HG03066 (cell line): ENCODE results near the gene CRYGN.

Experiments used
- ATAC-seq: cut with Tn5 transposase; IDR thresholded peaks from one replicate; pipeline ENCODE4 v1.9.1; 2021; ENCODE audit warnings: low read depth; ENCODE audit not compliant: unreplicated experiment

CRYGN gene

GRCh38 chr7:151427705-151428377, 12.1 kb downstream of the CRYGN start:
- ATAC-seq: no peak

DNA sequence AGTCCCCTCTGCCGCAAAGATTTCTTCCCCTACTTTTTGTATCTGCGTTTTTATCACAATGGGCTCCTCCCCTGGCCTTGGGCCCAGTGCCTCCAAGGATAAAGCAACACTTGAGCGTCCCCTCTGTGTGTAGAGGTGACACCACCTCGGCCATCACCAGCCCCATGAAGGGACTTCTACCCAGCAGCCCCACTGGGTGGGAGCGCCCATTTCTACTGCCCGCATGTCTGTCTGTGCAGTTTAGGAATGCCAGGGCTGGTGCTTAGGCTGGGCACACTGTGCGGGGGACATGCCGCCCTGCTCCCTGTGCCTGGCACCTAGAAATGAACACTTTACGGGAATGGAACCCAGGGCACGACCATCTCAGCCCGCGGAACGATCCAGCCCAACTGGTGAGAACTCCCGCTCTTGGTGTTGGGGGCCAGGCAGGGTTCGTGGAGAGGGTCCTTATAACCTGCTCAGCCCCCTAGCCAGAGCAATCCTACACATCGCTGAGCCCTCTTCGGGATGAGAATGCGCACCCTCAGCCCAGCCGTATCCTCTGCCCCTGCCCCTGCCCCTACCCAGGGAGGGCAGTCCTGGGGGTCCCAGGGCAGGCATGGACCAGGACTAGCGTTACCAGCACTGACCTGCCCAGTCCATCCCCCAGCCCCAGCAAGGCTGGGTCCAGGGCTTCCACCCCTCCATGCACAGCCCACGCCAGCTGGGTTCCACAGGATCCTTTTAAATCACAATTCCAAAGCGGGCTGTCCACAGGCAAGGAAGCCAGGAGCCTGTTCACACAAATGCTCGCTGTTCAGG, 12.8 kb downstream of the CRYGN start:
- no peak for ATAC-seq

DNA sequence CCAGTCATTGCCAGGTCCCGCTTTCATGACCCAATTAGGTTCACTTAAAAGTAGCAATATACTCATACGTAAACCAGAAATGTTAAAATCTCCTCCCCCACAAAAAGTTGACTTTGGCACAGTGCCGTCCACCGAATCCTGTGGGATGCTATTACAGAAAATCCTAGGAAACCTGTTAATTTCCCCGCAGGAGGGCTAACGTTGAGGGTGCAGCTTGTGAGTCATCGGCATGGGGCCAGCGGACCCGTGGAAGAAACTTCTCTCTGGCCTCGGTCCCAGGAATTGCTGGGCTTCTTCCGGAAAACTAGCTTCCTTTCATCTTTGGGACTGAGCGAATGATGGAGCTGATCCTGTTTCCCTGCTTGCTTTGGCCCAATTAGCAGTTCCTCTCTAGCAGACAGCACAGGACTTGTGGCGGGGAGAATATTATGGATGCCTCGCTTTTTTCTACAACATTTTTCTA, 13.5 kb downstream of the CRYGN start:
- no peak for ATAC-seq

GRCh38 chr7:151425670-151426440, 14.1 kb downstream of the CRYGN start:
- no peak for ATAC-seq

DNA sequence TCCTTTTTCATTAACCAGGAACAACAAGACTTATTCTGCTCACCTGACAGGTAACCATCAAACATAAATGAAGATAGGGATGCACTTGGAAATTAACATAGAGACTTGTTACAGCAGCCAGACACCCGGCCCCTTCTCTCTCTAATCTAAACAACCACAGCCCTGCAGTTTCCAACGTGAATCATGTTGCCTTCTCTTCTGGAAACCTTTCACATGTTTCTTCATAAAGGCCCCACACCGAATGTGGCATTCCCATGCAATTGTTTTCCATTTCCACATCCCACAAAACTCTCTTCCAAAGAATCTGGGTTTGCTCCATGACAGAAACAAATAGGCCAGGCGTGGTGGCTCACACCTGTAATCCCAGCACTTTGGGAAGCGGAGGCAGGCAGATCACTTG, 15.1 kb downstream of the CRYGN start:
- ATAC-seq: no peak

DNA sequence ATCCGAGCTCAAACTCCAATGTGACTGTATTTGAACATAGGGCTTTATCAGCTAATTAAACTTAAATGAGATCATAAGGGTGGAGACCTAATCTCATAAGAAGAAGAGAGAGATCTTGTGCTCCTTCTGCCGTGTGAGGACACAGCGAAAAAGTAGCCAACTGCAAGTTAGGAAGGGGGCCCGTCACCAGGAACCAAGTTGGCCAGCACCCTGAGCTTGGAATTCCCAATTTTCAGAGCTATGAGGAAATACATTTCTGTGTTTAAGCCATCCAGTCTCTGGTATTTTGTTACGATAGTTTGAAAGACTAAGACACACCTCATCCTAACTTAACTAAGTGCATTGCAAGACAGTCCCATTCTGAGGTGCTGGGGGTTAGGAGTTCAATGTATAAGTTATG, 16.0 kb downstream of the CRYGN start:
- no peak for ATAC-seq

DNA sequence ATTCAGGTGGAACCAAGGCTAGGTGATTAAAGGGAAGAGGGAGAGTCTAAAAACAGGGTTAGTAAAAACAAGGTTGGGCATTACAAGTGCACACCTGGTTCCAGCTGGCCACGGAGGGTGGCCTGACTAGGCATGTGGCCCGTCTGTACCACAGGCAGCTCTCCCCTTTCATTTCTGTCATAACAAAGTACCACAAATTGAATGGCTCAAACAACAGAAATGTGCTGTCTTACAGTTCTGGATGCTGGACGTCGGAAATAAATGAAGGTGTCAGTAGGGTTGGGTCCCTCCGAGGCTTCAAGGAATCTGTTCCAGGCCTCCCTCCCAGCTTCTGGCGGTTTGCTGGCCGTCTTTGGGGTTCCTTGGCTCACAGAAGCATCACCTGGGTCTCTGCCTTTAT, 16.7 kb downstream of the CRYGN start:
- ATAC-seq: no peak

DNA sequence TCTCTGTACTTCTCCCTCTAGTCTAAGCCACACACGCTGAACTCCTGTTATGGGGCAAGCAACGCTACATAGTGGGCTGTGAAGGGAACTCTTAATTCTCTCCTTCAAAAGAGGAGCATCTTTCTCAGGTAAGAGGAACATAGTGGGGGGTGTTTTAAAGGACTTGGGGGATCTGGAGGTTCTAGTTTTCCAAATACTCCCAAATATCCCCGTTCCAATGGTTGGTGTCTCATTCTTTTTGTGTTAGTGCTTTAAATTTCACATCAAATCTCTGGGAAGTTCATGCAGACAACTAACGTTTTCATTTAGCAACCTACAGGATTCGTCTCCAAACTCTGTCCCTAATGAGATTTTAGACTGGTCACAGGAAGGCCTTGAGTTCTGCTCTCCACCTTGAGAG, 17.7 kb downstream of the CRYGN start:
- ATAC-seq: no peak

GRCh38 chr7:151420144-151420543, 19.8 kb downstream of the CRYGN start:
- no peak for ATAC-seq

- no peak for ATAC-seq
Observed at GRCh38 chr7:151416941-151417315, 23.0 kb downstream of the CRYGN start.

GRCh38 chr7:151416112-151416940, 23.6 kb downstream of the CRYGN start:
- ATAC-seq: no peak

DNA sequence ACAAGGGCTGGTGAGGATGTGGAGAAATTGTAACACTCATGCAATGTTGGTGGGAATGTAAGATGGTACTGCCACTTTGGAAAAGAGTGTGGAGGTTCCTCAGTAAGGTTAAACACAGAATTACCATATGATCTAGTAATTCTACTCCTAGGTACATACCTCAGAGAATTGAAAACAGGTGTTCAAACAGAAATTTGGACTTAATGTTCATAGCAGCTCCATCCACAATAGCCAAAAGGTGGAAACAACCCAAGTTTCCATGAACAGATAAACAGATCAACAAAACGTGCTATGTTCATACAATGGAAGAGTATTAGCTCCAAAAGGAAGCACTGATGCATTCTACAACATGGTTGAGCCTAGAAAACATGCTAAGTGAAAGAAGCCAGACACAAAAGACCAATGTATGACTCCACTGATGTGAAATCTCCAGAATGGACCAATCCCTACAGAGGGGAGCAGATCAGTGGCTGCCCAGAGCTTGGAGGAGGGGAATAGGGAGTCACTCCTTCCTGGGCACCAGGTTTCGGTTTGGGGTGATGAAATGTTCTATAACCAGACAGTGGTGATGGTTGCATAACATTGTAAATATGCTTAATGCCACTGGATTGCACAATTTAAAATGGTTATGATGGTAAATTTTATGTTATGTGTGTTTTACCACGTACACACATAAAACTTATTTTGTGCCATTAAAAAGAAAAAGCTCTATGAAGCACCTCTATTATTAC, 24.4 kb downstream of the CRYGN start:
- no peak for ATAC-seq

DNA sequence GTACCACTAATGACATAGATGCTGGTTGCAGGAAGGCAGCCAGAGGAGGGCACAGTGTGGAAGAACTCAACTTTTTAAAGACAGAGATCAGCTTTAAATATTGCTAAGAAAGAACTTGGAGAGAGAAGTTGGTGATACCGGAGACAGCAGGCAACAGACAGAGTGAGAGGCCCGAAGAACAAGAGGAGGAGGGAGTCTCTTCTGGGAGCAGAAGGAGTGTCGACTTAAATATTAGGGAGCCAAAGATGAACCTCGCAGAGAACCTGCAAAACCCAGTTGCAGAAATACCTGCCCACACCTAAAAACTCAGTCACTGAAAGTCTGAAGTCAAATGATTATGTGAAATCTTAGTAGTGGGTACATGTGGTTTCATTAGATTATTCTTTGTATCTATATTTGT, 26.7 kb downstream of the CRYGN start:
- no peak for ATAC-seq

GRCh38 chr7:151412318-151412717, 27.6 kb downstream of the CRYGN start:
- no peak for ATAC-seq

GRCh38 chr7:151411551-151411950, 28.4 kb downstream of the CRYGN start:
- no peak for ATAC-seq

DNA sequence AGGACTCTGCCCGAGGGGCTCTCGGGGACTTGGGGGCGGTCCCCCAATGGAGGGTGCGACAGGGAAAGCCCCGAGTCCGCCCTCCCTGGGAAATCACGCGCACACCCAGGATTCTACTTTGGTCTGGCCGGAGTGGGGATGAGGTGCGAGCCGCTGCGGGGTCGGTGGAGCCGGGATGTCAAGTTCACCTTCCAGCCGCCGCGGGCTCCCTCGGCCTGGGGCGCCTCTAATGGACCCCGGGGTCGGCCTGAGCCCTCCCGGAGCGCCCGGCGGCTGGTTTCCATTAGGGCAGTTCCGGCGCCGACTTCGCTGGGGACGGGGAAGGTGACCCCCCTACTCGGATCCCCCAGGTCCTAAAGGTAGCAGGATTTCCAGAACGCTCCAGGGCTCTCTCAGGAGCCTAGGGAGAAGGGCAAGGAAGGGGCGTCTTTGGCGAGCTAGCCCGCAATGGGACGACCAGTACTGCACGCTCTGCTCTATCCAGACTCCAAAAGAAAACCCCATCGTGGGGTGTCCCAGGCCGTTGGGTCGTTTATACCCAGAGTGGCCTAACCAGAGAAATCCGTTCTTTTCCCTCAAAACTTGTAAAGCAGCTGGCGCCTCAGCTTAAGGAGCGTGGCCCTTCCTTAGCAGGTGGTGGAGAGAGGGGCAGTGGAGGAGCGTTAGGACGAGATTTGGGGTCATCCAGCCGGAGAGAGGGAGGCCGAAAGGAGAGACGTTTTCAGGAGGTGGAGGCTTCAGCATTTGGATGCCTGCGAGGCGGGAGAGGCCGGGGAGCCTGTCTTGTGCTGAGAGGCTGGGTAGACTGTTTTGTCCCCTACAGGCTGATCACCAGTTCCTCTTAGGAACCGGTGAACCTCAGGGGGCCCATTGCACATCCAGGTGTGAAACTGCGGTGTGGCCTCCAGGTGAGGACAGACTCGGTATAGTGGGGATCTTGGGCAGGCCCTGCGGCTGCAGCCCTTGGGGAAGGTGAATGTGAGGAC, 29.2 kb downstream of the CRYGN start:
- ATAC-seq: no peak

DNA sequence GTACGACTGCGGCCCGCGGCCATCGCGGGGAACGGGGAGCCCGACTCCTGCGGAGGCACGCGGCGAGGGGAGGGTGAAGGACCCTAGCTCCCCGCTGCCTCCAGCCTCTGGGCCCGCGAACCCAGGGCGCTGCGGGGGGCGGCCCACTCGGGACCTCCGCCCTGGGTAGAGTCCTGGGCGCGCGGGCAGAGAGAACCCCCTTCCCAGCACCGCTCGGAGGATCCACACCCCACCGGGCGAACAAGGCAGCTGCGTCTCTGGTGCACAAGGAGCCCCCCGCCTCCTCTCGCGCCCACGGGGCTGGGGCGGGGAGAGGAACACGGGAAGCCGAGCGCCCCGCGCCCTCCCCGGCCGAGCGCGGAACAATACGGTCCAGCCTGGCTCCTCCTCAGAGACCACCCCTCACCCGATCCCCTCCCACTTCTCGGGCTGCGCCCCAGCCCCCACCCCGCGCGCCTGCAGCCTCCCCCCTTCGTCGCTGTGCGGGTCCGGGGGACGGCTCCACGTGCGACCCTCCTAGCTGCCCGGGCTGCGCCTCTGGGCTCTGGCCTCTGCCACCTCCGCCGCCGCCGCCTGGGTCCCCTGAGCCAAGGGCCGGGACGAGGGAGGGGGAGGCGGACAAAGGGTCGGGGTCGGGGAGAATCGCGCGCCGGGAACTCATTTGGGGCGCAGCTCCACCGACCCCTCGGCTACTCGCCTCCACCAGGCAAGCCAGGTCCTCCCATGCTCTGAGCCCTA, 30.1 kb downstream of the CRYGN start, which contains the start of gene WDR86:
Gene WDR86, minus strand, starts transcription at position 372 of the 738 bp plus-strand sequence. CDS start 449 bp downstream, outside the sequence.
- ATAC-seq: no peak
